ENCODE results near the gene GSTM5.
"Not testable (repeated sequence)": the region's sequence is repeated elsewhere in the genome, so short reads cannot be mapped to it uniquely, and the experiment has no call there.

The GSTM5 gene

GRCh38 chr1:109697861-109698260 lies 14.2 kb upstream of the GSTM5 start:
- not testable (repeated sequence) for DNase-seq

GRCh38 chr1:109702940-109703339 lies 9.1 kb upstream of the GSTM5 start:
- DNase-seq, result not testable (repeated sequence)

- no peak for DNase-seq
Measured at GRCh38 chr1:109704173-109704572, 7.9 kb upstream of the GSTM5 start.

- no peak for DNase-seq
Measured at GRCh38 chr1:109705411-109705810, 6.6 kb upstream of the GSTM5 start.

- DNase-seq, result not testable (repeated sequence)
Measured at GRCh38 chr1:109708949-109709348, 3.1 kb upstream of the GSTM5 start.

GRCh38 chr1:109709822-109710221 lies 2.2 kb upstream of the GSTM5 start:
- DNase-seq, result not testable (repeated sequence)

GRCh38 chr1:109712321-109712864 lies 342 bp downstream of the GSTM5 start:
- no peak for DNase-seq

- DNase-seq, result no peak
Measured at GRCh38 chr1:109713636-109714035, 1.6 kb downstream of the GSTM5 start.

- no peak for DNase-seq
Measured at GRCh38 chr1:109714661-109715372, 2.8 kb downstream of the GSTM5 start.

- DNase-seq, result no peak
Measured at GRCh38 chr1:109716121-109716520, 4.1 kb downstream of the GSTM5 start.

GRCh38 chr1:109716570-109717090 lies 4.6 kb downstream of the GSTM5 start:
- no peak for DNase-seq

- DNase-seq, result no peak
Measured at GRCh38 chr1:109717729-109718128, 5.7 kb downstream of the GSTM5 start.

- no peak for DNase-seq
Measured at GRCh38 chr1:109718495-109718894, 6.4 kb downstream of the GSTM5 start.

GRCh38 chr1:109719337-109719837 lies 7.3 kb downstream of the GSTM5 start:
- DNase-seq, result no peak

GRCh38 chr1:109721042-109721441 lies 9.0 kb downstream of the GSTM5 start:
- no peak for DNase-seq

GRCh38 chr1:109721971-109722370 lies 9.9 kb downstream of the GSTM5 start:
- DNase-seq, result no peak

GRCh38 chr1:109722908-109723691 lies 11.0 kb downstream of the GSTM5 start:
- no peak for DNase-seq

GRCh38 chr1:109724933-109725332 lies 12.9 kb downstream of the GSTM5 start:
- DNase-seq, result no peak

- no peak for DNase-seq
Measured at GRCh38 chr1:109725510-109725909, 13.5 kb downstream of the GSTM5 start.

GRCh38 chr1:109726007-109726406 lies 14.0 kb downstream of the GSTM5 start:
- DNase-seq, result no peak

- no peak for DNase-seq
Measured at GRCh38 chr1:109726728-109727373, 14.8 kb downstream of the GSTM5 start.

- no peak for DNase-seq
Measured at GRCh38 chr1:109728870-109729269, 16.8 kb downstream of the GSTM5 start.

GRCh38 chr1:109730666-109731065 lies 18.6 kb downstream of the GSTM5 start:
- no peak for DNase-seq
